ENCODE measurements around the gene C6orf141. TPM values are rescaled to one million over a fixed set of nuclear protein-coding genes. Genes with fewer than 3 reads are reported as not detected.

C6orf141 gene
- total and polyA plus RNA-seq, 4 donors, result 0.14 to 0.84 (median 0.38) TPM

GRCh38 chr6:49524541-49524940, 25.9 kb upstream of the C6orf141 start:
- Histone ChIP-seq H3K27ac (ENCODE audit: low read depth in 1 of 2, low read length in 2 of 2) (peak overlapping the region in 1 of 2 donors; percentile 43), H3K4me1 (ENCODE audit: control insufficient read depth in 4 of 4, insufficient read depth in 4 of 4, low read length in 3 of 4) (peaks cover 12 to 56% (median 50%) of the 10 kb centered on the region in 4 donors), H3K27me3 (ENCODE audit: control insufficient read depth in 4 of 4, insufficient read depth in 4 of 4, low read length in 3 of 4) (no peaks in the 10 kb centered on the region), H3K36me3 (ENCODE audit: control insufficient read depth in 4 of 4, insufficient read depth in 3 of 4, low read depth in 1 of 4, low read length in 3 of 4) (no peaks in the 10 kb centered on the region), H3K9me3 (ENCODE audit: control insufficient read depth in 4 of 4, low read length in 3 of 4) (no peaks in the 10 kb centered on the region), H3K9ac (ENCODE audit: low read depth in 1 of 2, low read length in 2 of 2) (peak overlapping the region in 1 of 2 donors; percentile 43), H3K4me3 (ENCODE audit: low read depth in 1 of 3, low read length in 3 of 3) (no peak overlapping the region)
- WGBS, result 36% methylated on average over 7 of the region's 7 CpGs
- DNase-seq (ENCODE audit: low spot score), result no peak
- TF ChIP-seq RAD21 (IDR thresholded peaks at IDR 0.05) (no peak), RXRA (IDR thresholded peaks at IDR 0.05) (peak in 1 of 2 donors; percentile 31)

- no peak for TF ChIP-seq EGR1 (IDR thresholded peaks at IDR 0.05; ENCODE audit: low read depth in 2 of 2)
- no peak for TF ChIP-seq SP1 (IDR thresholded peaks at IDR 0.05)
- Histone ChIP-seq H3K36me3 (ENCODE audit: control insufficient read depth in 4 of 4, insufficient read depth in 3 of 4, low read depth in 1 of 4, low read length in 3 of 4) (no peaks in the 10 kb centered on the region), H3K27me3 (ENCODE audit: control insufficient read depth in 4 of 4, insufficient read depth in 4 of 4, low read length in 3 of 4) (no peaks in the 10 kb centered on the region), H3K27ac (ENCODE audit: low read depth in 1 of 2, low read length in 2 of 2) (peak overlapping the region; percentile 44 to 64), H3K4me1 (ENCODE audit: control insufficient read depth in 4 of 4, insufficient read depth in 4 of 4, low read length in 3 of 4) (peaks cover 12 to 53% (median 50%) of the 10 kb centered on the region in 4 donors), H3K9me3 (ENCODE audit: control insufficient read depth in 4 of 4, low read length in 3 of 4) (no peaks in the 10 kb centered on the region), H3K4me3 (ENCODE audit: low read depth in 1 of 3, low read length in 3 of 3) (no peak overlapping the region), H3K9ac (ENCODE audit: low read depth in 1 of 2, low read length in 2 of 2) (no peak overlapping the region)
- DNase-seq (ENCODE audit: low spot score), result no peak
- WGBS, result 33% methylated on average over 12 of the region's 12 CpGs
Measured at GRCh38 chr6:49526598-49526997, 23.9 kb upstream of the C6orf141 start.

- Histone ChIP-seq H3K4me3 (ENCODE audit: low read depth in 1 of 3, low read length in 3 of 3) (no peak overlapping the region), H3K36me3 (ENCODE audit: control insufficient read depth in 4 of 4, insufficient read depth in 3 of 4, low read depth in 1 of 4, low read length in 3 of 4) (no peaks in the 10 kb centered on the region), H3K9me3 (ENCODE audit: control insufficient read depth in 4 of 4, low read length in 3 of 4) (no peaks in the 10 kb centered on the region), H3K9ac (ENCODE audit: low read depth in 1 of 2, low read length in 2 of 2) (no peak overlapping the region), H3K27me3 (ENCODE audit: control insufficient read depth in 4 of 4, insufficient read depth in 4 of 4, low read length in 3 of 4) (no peaks in the 10 kb centered on the region), H3K4me1 (ENCODE audit: control insufficient read depth in 4 of 4, insufficient read depth in 4 of 4, low read length in 3 of 4) (peaks cover 10 to 49% (median 46%) of the 10 kb centered on the region in 4 donors), H3K27ac (ENCODE audit: low read depth in 1 of 2, low read length in 2 of 2) (peak overlapping the region; percentile 44 to 64)
- peak; percentile 28 for TF ChIP-seq ZBTB33 (IDR thresholded peaks at IDR 0.05)
- TF ChIP-seq GABPA (IDR thresholded peaks at IDR 0.05 in 1 of 2, conservative IDR thresholded peaks at IDR 0.05 in 1 of 2), result no peak
- TF ChIP-seq RXRA (IDR thresholded peaks at IDR 0.05), result peak; percentile 90 to 92
- no peak for TF ChIP-seq FOXA2 (IDR thresholded peaks at IDR 0.05)
- no peak for TF ChIP-seq CTCF (IDR thresholded peaks at IDR 0.05; ENCODE audit: low read depth, low read length, missing input control)
- peak; percentile 72 for TF ChIP-seq HNF4G (IDR thresholded peaks at IDR 0.05)
- peak; percentile 43 for TF ChIP-seq MAX (IDR thresholded peaks at IDR 0.05)
- no peak for TF ChIP-seq NR2F2 (IDR thresholded peaks at IDR 0.05)
- peak; percentile 26 to 43 for TF ChIP-seq RAD21 (IDR thresholded peaks at IDR 0.05)
- no peak for TF ChIP-seq ATF3 (IDR thresholded peaks at IDR 0.05)
- no peak for TF ChIP-seq EGR1 (IDR thresholded peaks at IDR 0.05; ENCODE audit: low read depth in 2 of 2)
- TF ChIP-seq HNF4A (conservative IDR thresholded peaks at IDR 0.05), result peak; percentile 91 to 93
- no peak for TF ChIP-seq TAF1 (conservative IDR thresholded peaks at IDR 0.05)
- peak; percentile 50 for TF ChIP-seq YY1 (IDR thresholded peaks at IDR 0.05)
- TF ChIP-seq REST (IDR thresholded peaks at IDR 0.05), result no peak
- no peak for TF ChIP-seq FOXA1 (IDR thresholded peaks at IDR 0.05)
- TF ChIP-seq JUND (IDR thresholded peaks at IDR 0.05), result peak in 1 of 2 donors; percentile 68
- TF ChIP-seq SP1 (IDR thresholded peaks at IDR 0.05), result peak; percentile 89
- 13% methylated on average over 1 of the region's 1 CpG for WGBS
- no peak for DNase-seq (ENCODE audit: low spot score)
Measured at GRCh38 chr6:49527320-49527719, 23.1 kb upstream of the C6orf141 start.

All from liver (tissue), 9 donors.